Measurements from ENCODE around the gene ZDHHC13.

- TF ChIP-seq CTCF (IDR thresholded peaks at IDR 0.05), result no peak
- no peak for TF ChIP-seq POLR2A (IDR thresholded peaks at IDR 0.05)
These were observed 33.8 kb upstream of the ZDHHC13 start for GRCh38 chr11:19083166-19083565.

All from esophagus squamous epithelium (tissue), 4 donors.